Activated CD8-positive, alpha-beta T cell treated with anti-CD3 and anti-CD28 coated beads for 36 hours (primary cell): ENCODE results near the gene CHST3. TPM values are rescaled to one million over a fixed set of nuclear protein-coding genes. Genes with fewer than 3 reads are reported as not detected.

ENCODE experiments used
- ATAC-seq: fragments of 200-7000 bp; cut with Tn5 transposase; one replicate; pipeline ENCODE4 v1.10.0; 2021; ENCODE audit warnings: mild to moderate bottlenecking, moderate library complexity
- CTCF ChIA-PET: fragments of 350-600 bp; sonication (Branson Sonifier 250); formaldehyde crosslinking; loops from one replicate; lab custom pipeline; 2021; ENCODE audit warnings: antibody characterized with exemption; lab: Charles Lee
- POLR2A ChIA-PET: fragments of 350-600 bp; sonication (Branson Sonifier 250); formaldehyde crosslinking; loops from one replicate; lab custom pipeline; 2021; ENCODE audit warnings: antibody characterized with exemption; lab: Charles Lee
- DNase-seq: peaks from one replicate; pipeline ENCODE4 v3.0.0-alpha.2; 2020
- H3K27ac Mint-ChIP-seq: one replicate; pipeline ENCODE4 v1.8.0; 2021; ENCODE audit warnings: mild to moderate bottlenecking, mixed read lengths
- H3K27me3 Mint-ChIP-seq: one replicate; pipeline ENCODE4 v1.8.0; 2021; ENCODE audit warnings: mixed read lengths
- H3K36me3 Mint-ChIP-seq: one replicate; pipeline ENCODE4 v1.8.0; 2021; ENCODE audit warnings: low read depth, mixed read lengths
- H3K4me1 Mint-ChIP-seq: one replicate; pipeline ENCODE4 v1.8.0; 2021; ENCODE audit warnings: low read depth, mixed read lengths
- H3K4me3 Mint-ChIP-seq: one replicate; pipeline ENCODE4 v1.8.0; 2021; ENCODE audit warnings: mild to moderate bottlenecking, moderate library complexity, mixed read lengths
- H3K9me3 Mint-ChIP-seq: one replicate; pipeline ENCODE4 v1.8.0; 2021; ENCODE audit warnings: mixed read lengths
- CTCF ChIP-seq: fragments of 200-600 bp; IDR thresholded peaks from one replicate; pipeline ENCODE4 v1.8.0; 2022; ENCODE audit warnings: antibody characterized with exemption, mild to moderate bottlenecking
- intact Hi-C: fragments of 100-400 bp; cut with micrococcal nuclease; formaldehyde crosslinking; loops from one replicate; pipeline ENCODE4 v1.10.0; 2022
- total RNA-seq, 2 experiments: library from RNA; stranded (reverse); gene quantifications; one replicate each; pipeline ENCODE4 v1.2.3, GENCODE V29; 2021

CHST3 gene
- total RNA-seq, 2 experiments from 2014 or later: 0.20 to 0.36 TPM

GRCh38 chr10:72056932-72057751 is 92.9 kb downstream of the CHST3 start:
- Mint-ChIP-seq H3K27me3 (no peaks in the 10 kb centered on the region), H3K4me1 (peaks cover 31% of the 10 kb centered on the region), H3K36me3 (peaks cover 5% of the 10 kb centered on the region), H3K4me3 (no peak overlapping the region), H3K9me3 (no peaks in the 10 kb centered on the region), H3K27ac (no peak overlapping the region)
- DNase-seq (no peak), ATAC-seq (no peak)
- ChIA-PET CTCF (interaction anchor here (1.1 to 7.4 kb wide), 2 partner anchors 7 to 166 kb away, joined by 3 to 72 read pairs; no protein-coding TSS in a partner anchor), POLR2A (interaction anchor here (0.6 to 2.9 kb wide), 8 partner anchors 8 to 279 kb away, joined by 3 to 13 read pairs (median 4); no protein-coding TSS in a partner anchor)
- intact Hi-C loops: no loop called here
- no peak for TF ChIP-seq CTCF

GRCh38 chr10:72058347-72058898 is 94.2 kb downstream of the CHST3 start:
- intact Hi-C loops: no loop called here
- Mint-ChIP-seq H3K9me3 (no peaks in the 10 kb centered on the region), H3K36me3 (peaks cover 11% of the 10 kb centered on the region), H3K27me3 (no peaks in the 10 kb centered on the region), H3K4me1 (peaks cover 32% of the 10 kb centered on the region), H3K27ac (peak overlapping the region; percentile 69), H3K4me3 (no peak overlapping the region)
- ATAC-seq (no peak), DNase-seq (no peak)
- ChIA-PET CTCF (interaction anchor here (1.2 to 7.4 kb wide), 4 partner anchors 9 to 162 kb away, joined by 3 to 72 read pairs (median 9); no protein-coding TSS in a partner anchor), POLR2A (interaction anchor here (1.0 to 2.9 kb wide), 4 partner anchors 8 to 260 kb away, joined by 3 to 13 read pairs (median 4); no protein-coding TSS in a partner anchor)
- TF ChIP-seq CTCF: no peak

- Mint-ChIP-seq H3K36me3 (peaks cover 15% of the 10 kb centered on the region), H3K9me3 (no peaks in the 10 kb centered on the region), H3K27ac (peak overlapping the region; percentile 69), H3K4me3 (no peak overlapping the region), H3K4me1 (peaks cover 34% of the 10 kb centered on the region), H3K27me3 (no peaks in the 10 kb centered on the region)
- ChIA-PET POLR2A (interaction anchor here (0.6 to 2.9 kb wide), 10 partner anchors 8 to 288 kb away, joined by 3 to 13 read pairs (median 3); partner anchors contain the start of gene SPOCK2), CTCF (interaction anchor here (0.7 to 7.4 kb wide), 7 partner anchors 9 to 280 kb away, joined by 3 to 72 read pairs (median 4); no protein-coding TSS in a partner anchor)
- intact Hi-C loops: no loop called here
- TF ChIP-seq CTCF: no peak
- ATAC-seq (peak; percentile 74), DNase-seq (peak; percentile 68)
Observed at GRCh38 chr10:72058989-72059842, 95.0 kb downstream of the CHST3 start.

- H3K4me3 Mint-ChIP-seq: no peak overlapping the region
- ChIA-PET CTCF (interaction anchor here (0.7 to 7.4 kb wide), 6 partner anchors 10 to 279 kb away, joined by 3 to 72 read pairs (median 5); no protein-coding TSS in a partner anchor), POLR2A (interaction anchor here (0.6 to 2.9 kb wide), 11 partner anchors 9 to 289 kb away, joined by 3 to 13 read pairs (median 3); partner anchors contain the start of gene SPOCK2)
- H3K9me3 Mint-ChIP-seq: no peaks in the 10 kb centered on the region
- peak overlapping the region; percentile 69 for H3K27ac Mint-ChIP-seq
- no peak for ATAC-seq
- H3K36me3 Mint-ChIP-seq: peaks cover 18% of the 10 kb centered on the region
- no peaks in the 10 kb centered on the region for H3K27me3 Mint-ChIP-seq
- no peak for TF ChIP-seq CTCF
- intact Hi-C loops: no loop called here
- no peak for DNase-seq
- peaks cover 30% of the 10 kb centered on the region for H3K4me1 Mint-ChIP-seq
Observed at GRCh38 chr10:72059843-72060822, 95.9 kb downstream of the CHST3 start.
